ENCODE measurements around the gene TEKT5.

- no peak for TF ChIP-seq CTCF (IDR thresholded peaks at IDR 0.05)
- no peak for TF ChIP-seq POLR2A (IDR thresholded peaks at IDR 0.05)
These were observed 47.1 kb upstream of the TEKT5 start for GRCh38 chr16:10741844-10742243.

Measured in breast epithelium (tissue), 3 donors.